SU-DHL-6 (cell line): ENCODE measurements around the gene CNOT1.

Experiments
- H2AFZ ChIP-seq: fragments of 200-600 bp; sonication (generic); 2 replicates; pipeline ENCODE4 v1.6.1; 2014; ENCODE audit warnings: low read depth, mild to moderate bottlenecking, moderate library complexity, mixed read lengths, antibody characterized with exemption, low read length; ENCODE audit not compliant: severe bottlenecking
- H3F3A ChIP-seq: fragments of 200-600 bp; shearing (Covaris generic); 2 replicates; pipeline ENCODE4 v1.6.0; 2016; ENCODE audit warnings: antibody characterized with exemption, mild to moderate bottlenecking; ENCODE audit not compliant: insufficient read depth
- H3K27ac ChIP-seq: fragments of 200-600 bp; sonication (generic); 2 replicates; pipeline ENCODE4 v1.5.1; 2016; ENCODE audit warnings: low read depth, mild to moderate bottlenecking, low read length, moderate library complexity, mixed read lengths
- H3K27me3 ChIP-seq: fragments of 200-600 bp; sonication (generic), shearing (Covaris generic); 2 replicates; pipeline ENCODE4 v1.6.0; 2014; ENCODE audit warnings: mild to moderate bottlenecking, low read length
- H3K36me3 ChIP-seq: fragments of 200-600 bp; sonication (generic); 2 replicates; pipeline ENCODE4 v1.6.1; 2014; ENCODE audit warnings: mild to moderate bottlenecking, low read length, mixed read lengths
- H3K4me2 ChIP-seq: fragments of 300-600, 200-600 bp; shearing (Covaris generic), sonication (generic); 2 replicates; pipeline ENCODE4 v1.6.0; 2014; ENCODE audit warnings: low read length, low read depth, mild to moderate bottlenecking; ENCODE audit not compliant: poor library complexity, severe bottlenecking
- H3K4me3 ChIP-seq: fragments of 200-600 bp; sonication (generic); 2 replicates; pipeline ENCODE4 v1.5.1; 2014; ENCODE audit warnings: antibody characterized with exemption, low read length, mild to moderate bottlenecking, mixed read lengths; ENCODE audit not compliant: insufficient read depth, poor library complexity, severe bottlenecking
- H3K79me2 ChIP-seq: fragments of 200-600 bp; sonication (generic); 2 replicates; pipeline ENCODE4 v1.6.1; 2014; ENCODE audit warnings: mild to moderate bottlenecking, low read length, moderate library complexity; ENCODE audit not compliant: insufficient read depth
- H3K9ac ChIP-seq: fragments of 200-600 bp; sonication (generic); 2 replicates; pipeline ENCODE4 v1.7.0; 2014; ENCODE audit warnings: mild to moderate bottlenecking, low read length
- H3K9me2 ChIP-seq: fragments of 200-600 bp; sonication (generic); replicated peaks from 2 replicates; pipeline ENCODE4 v1.6.1; 2014; ENCODE audit warnings: low read length; ENCODE audit not compliant: insufficient read depth
- H3K9me3 ChIP-seq: fragments of 200-600 bp; sonication (generic); 2 replicates; pipeline ENCODE4 v1.6.1; 2014; ENCODE audit warnings: low read length, mixed read lengths; ENCODE audit not compliant: insufficient read depth
- H4K20me1 ChIP-seq: fragments of 200-600 bp; sonication (generic); 2 replicates; pipeline ENCODE4 v1.6.1; 2014; ENCODE audit warnings: low read depth, mild to moderate bottlenecking, antibody characterized with exemption, low read length, moderate library complexity, mixed read lengths
- EZH2phosphoT487 ChIP-seq: fragments of 200-600 bp; sonication (generic), shearing (Covaris generic); conservative IDR thresholded peaks from 2 replicates; pipeline ENCODE4 v1.6.1; 2018; ENCODE audit warnings: mild to moderate bottlenecking, antibody characterized with exemption, low read length, moderate library complexity, mixed read lengths
- TF ChIP-seq, protein P1 (sequence below): fragments of 200-600 bp; sonication (generic); IDR thresholded peaks from one replicate; pipeline ENCODE4 v1.5.1; 2017; ENCODE audit warnings: antibody characterized with exemption, mild to moderate bottlenecking, low read length, moderate library complexity; ENCODE audit not compliant: insufficient read depth, poor library complexity, severe bottlenecking

Gene CNOT1

GRCh38 chr16:58478427-58478826 lies 151.2 kb downstream of the CNOT1 start:
- H3K4me3 ChIP-seq = no peak overlapping the region
- no peak overlapping the region for H3K9ac ChIP-seq
- H3K27me3 ChIP-seq = no peaks in the 10 kb centered on the region
- no peak overlapping the region for H3K27ac ChIP-seq
- H3K79me2 ChIP-seq = no peaks in the 10 kb centered on the region
- H3K9me3 ChIP-seq = no peaks in the 10 kb centered on the region
- no peaks in the 10 kb centered on the region for H3K36me3 ChIP-seq
- H2AFZ ChIP-seq = no peak overlapping the region
- H3K4me2 ChIP-seq = no peak overlapping the region
- no peaks in the 10 kb centered on the region for H3K9me2 ChIP-seq
- TF ChIP-seq, protein P1, sequence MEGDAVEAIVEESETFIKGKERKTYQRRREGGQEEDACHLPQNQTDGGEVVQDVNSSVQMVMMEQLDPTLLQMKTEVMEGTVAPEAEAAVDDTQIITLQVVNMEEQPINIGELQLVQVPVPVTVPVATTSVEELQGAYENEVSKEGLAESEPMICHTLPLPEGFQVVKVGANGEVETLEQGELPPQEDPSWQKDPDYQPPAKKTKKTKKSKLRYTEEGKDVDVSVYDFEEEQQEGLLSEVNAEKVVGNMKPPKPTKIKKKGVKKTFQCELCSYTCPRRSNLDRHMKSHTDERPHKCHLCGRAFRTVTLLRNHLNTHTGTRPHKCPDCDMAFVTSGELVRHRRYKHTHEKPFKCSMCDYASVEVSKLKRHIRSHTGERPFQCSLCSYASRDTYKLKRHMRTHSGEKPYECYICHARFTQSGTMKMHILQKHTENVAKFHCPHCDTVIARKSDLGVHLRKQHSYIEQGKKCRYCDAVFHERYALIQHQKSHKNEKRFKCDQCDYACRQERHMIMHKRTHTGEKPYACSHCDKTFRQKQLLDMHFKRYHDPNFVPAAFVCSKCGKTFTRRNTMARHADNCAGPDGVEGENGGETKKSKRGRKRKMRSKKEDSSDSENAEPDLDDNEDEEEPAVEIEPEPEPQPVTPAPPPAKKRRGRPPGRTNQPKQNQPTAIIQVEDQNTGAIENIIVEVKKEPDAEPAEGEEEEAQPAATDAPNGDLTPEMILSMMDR = no peak
- no peak for TF ChIP-seq EZH2phosphoT487
- H3F3A ChIP-seq = no peaks in the 10 kb centered on the region
- H4K20me1 ChIP-seq = no peaks in the 10 kb centered on the region

- no peaks in the 10 kb centered on the region for H3F3A ChIP-seq
- TF ChIP-seq EZH2phosphoT487 = no peak
- TF ChIP-seq, protein P1 = no peak
- H3K27ac ChIP-seq = no peak overlapping the region
- H3K36me3 ChIP-seq = no peaks in the 10 kb centered on the region
- H3K79me2 ChIP-seq = no peaks in the 10 kb centered on the region
- no peak overlapping the region for H2AFZ ChIP-seq
- no peak overlapping the region for H3K4me2 ChIP-seq
- H3K27me3 ChIP-seq = no peaks in the 10 kb centered on the region
- H4K20me1 ChIP-seq = no peaks in the 10 kb centered on the region
- H3K9ac ChIP-seq = no peak overlapping the region
- no peaks in the 10 kb centered on the region for H3K9me3 ChIP-seq
- no peak overlapping the region for H3K4me3 ChIP-seq
- H3K9me2 ChIP-seq = no peaks in the 10 kb centered on the region
Measured at GRCh38 chr16:58476791-58477190, 152.8 kb downstream of the CNOT1 start.

DNA sequence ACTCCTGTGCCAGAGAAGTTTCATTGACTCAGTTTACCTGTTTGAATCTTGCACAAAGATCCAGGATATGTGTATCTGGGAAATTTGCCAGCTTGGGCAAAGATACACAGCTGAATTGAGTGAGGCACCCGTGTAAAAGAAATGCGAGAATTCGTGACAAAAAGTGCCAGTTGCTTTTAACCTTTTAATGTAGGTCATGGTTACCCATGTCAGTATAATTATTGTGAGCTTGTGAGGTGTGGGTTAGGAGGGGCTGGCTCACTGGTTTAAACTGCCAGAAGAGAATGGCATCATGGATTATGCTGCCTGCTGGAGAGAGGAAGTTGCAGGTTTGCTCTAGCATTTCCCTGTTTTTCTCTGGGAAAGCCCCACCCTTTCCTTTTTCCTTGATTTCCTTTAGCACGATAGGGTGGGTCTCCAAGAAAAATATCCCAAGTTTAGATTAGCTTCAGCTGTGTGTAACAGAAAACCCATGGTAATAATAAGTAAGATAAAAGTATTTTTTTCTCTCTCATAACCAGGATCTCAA lies 154.5 kb downstream of the CNOT1 start:
- no peaks in the 10 kb centered on the region for H3F3A ChIP-seq
- no peak overlapping the region for H3K27ac ChIP-seq
- no peaks in the 10 kb centered on the region for H3K9me3 ChIP-seq
- no peak overlapping the region for H3K4me2 ChIP-seq
- H3K27me3 ChIP-seq = no peaks in the 10 kb centered on the region
- no peaks in the 10 kb centered on the region for H4K20me1 ChIP-seq
- no peak for TF ChIP-seq EZH2phosphoT487
- TF ChIP-seq, protein P1 = no peak
- H3K79me2 ChIP-seq = no peaks in the 10 kb centered on the region
- H3K9me2 ChIP-seq = no peaks in the 10 kb centered on the region
- H3K9ac ChIP-seq = no peak overlapping the region
- H2AFZ ChIP-seq = no peak overlapping the region
- no peaks in the 10 kb centered on the region for H3K36me3 ChIP-seq
- no peak overlapping the region for H3K4me3 ChIP-seq
